Epithelial cell of proximal tubule (primary cell): ENCODE results near the gene NUDT21. TPM values are rescaled to one million over a fixed set of nuclear protein-coding genes. Genes with fewer than 3 reads are reported as not detected.

Experiments used
- DNase-seq: peaks from one replicate; pipeline ENCODE4 v3.0.0-alpha.2; 2011; ENCODE audit warnings: low read depth
- H3K4me3 ChIP-seq: 2 replicates; pipeline ENCODE4 v1.5.1; 2011; ENCODE audit warnings: low read depth, mild to moderate bottlenecking, low read length
- total RNA-seq: library from RNA; depleted of rRNA; stranded (reverse); fragments of >200 nt; gene quantifications from 2 replicates; pipeline ENCODE4 v1.2.3, GENCODE V29; 2015
- TF ChIP-seq, protein P1 (sequence below): conservative IDR thresholded peaks from 2 replicates; pipeline ENCODE4 v1.5.1; 2012; ENCODE audit warnings: low read depth, mild to moderate bottlenecking, low read length

NUDT21 gene
- total RNA-seq, 1 donor from 2014 or later: 78.2 TPM

DNA sequence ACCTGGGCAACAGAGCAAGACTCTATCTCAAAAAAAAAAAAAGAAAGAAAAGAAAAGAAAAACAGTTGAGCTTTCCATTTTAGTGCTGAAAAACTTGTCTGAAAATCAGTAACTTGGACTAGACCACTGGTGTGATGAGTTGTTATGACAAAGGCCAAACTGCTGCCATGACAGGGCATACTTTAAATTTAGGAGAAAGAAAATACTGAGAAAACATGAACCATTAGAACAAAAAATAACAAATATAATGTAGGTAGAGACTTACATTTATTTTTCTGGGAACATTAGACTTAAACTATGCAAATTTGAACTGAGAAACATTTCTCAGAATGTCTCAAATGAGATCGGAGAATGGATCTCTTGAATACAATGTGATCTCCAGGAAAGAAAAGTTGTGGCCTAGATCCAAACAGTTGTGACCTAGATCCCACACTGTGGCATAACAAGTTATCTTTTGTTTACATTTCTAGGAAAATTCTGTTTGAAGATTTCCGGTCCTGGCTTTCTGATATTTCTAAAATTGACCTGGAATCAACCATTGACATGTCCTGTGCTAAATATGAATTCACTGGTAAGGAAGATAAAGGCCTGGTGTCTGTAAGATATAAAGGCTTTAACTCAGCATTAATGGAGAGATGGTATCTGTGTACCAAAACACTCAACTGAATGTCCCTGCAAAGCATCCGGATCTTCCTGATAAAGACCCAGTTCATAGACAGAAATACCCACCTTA is 11.1 kb upstream of the NUDT21 start:
- no peak for DNase-seq
- no peak overlapping the region for H3K4me3 ChIP-seq
- TF ChIP-seq, protein P1, sequence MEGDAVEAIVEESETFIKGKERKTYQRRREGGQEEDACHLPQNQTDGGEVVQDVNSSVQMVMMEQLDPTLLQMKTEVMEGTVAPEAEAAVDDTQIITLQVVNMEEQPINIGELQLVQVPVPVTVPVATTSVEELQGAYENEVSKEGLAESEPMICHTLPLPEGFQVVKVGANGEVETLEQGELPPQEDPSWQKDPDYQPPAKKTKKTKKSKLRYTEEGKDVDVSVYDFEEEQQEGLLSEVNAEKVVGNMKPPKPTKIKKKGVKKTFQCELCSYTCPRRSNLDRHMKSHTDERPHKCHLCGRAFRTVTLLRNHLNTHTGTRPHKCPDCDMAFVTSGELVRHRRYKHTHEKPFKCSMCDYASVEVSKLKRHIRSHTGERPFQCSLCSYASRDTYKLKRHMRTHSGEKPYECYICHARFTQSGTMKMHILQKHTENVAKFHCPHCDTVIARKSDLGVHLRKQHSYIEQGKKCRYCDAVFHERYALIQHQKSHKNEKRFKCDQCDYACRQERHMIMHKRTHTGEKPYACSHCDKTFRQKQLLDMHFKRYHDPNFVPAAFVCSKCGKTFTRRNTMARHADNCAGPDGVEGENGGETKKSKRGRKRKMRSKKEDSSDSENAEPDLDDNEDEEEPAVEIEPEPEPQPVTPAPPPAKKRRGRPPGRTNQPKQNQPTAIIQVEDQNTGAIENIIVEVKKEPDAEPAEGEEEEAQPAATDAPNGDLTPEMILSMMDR: no peak

- no peak for DNase-seq
- H3K4me3 ChIP-seq: no peak overlapping the region
- TF ChIP-seq, protein P1: no peak
Measured at GRCh38 chr16:56460101-56460500, 9.0 kb upstream of the NUDT21 start.

DNA sequence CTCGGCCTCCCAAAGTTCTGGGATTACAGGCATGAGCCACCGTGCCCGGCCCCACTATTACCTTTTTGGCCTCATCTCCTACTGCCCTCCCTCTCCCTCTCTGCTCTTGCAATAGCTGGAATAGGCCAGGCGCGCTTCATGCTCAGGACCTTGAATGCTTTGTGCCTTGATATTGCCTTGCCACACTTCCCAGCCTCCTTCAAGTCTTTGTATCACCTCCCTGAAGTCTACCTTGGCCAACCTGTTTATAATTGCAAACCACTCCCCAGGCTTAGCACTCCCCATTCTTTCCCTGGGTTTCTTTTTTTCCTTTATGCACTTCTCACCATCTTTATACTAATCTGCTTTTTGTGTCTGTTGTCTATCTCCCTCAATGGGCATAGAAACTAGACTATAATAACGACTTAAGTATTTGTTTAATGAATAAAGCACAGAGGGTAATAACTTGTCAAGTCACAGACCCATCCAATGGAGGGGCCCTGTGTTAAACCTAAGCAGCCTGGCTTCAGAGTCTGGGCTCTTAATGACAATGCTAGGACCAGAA is 6.9 kb upstream of the NUDT21 start:
- H3K4me3 ChIP-seq: no peak overlapping the region
- TF ChIP-seq, protein P1: no peak
- no peak for DNase-seq

GRCh38 chr16:56451753-56452689 is 889 bp upstream of the NUDT21 start:
- H3K4me3 ChIP-seq: peak overlapping the region; percentile 92
- DNase-seq: no peak
- TF ChIP-seq, protein P1: no peak

DNA sequence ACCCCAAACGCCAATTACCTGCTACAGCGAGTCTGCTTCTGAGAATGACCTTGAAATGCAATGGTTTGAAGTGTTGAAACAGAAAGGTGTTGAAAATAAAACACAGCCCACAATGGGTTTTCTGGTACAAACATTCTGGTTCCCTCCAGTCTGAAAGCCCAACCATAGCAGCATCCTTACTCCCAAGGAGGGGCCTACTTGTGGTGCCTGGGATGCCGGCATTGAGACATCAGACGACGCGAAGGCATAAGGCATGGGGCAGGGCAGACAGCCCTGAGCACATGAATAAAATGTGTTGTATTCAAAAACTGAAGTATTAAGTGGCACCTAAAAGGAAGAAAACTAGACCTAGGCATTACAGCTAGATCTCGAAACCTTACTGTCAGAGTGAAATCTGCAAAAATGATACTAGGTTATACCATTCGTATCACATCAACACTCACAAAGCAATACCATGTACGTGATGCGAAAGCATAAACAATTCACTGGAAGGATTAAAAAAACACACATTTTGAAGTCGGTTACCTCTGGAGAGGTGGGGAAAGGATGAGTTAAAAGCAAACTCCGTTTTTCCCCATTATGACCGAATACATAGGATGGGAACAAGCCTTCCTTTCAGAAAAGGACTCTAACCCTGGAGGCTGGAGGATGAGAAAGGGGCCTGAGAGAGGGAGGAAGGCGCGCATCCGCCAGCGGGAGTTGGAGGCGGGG is 702 bp downstream of the NUDT21 start:
- TF ChIP-seq, protein P1: no peak
- peak overlapping the region; percentile 92 for H3K4me3 ChIP-seq
- DNase-seq: no peak

- DNase-seq: no peak
- TF ChIP-seq, protein P1: no peak
- H3K4me3 ChIP-seq: no peak overlapping the region
Measured at GRCh38 chr16:56448005-56448404, 3.1 kb downstream of the NUDT21 start.
